HG03354 (cell line): ENCODE measurements around the gene CROCC2.

ENCODE experiments used
- ATAC-seq: cut with Tn5 transposase; IDR thresholded peaks from one replicate; pipeline ENCODE4 v1.9.1; 2021; ENCODE audit warnings: mild to moderate bottlenecking; ENCODE audit not compliant: unreplicated experiment, poor library complexity, severe bottlenecking

The CROCC2 gene

DNA sequence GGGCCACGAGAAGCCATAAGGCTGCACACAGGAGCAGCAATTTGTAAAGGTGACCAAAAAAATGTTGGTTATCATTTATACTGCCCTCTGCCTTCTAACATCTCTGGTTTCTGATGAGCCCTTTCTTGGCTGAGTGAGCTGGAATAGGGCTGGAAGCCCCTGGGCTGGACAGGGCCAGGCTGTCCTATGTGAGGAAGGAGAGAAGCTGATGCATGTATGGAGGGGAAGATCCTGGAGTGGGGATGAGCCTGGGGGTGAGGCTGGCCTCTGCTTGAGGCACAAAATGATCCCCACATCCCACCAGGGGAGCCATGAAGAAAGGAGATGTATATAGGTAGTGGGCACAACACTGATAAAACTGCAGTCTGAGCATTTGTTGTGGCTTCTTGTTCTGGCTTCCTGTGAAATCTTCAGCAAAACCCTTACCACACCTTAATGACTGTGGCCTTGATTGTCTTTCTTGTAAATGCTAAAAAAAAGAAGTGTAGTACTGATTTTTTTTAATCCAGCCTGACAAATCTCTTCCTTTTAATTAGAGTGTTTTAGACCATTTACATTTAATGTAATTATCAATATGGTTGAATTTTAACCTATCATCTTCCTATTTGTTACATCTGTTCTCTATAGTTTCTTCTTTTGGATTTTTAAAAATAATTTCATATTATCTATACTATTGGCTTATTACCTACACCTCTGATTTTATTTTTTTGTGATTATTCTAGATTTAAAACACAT is 97.9 kb downstream of the CROCC2 start:
- no peak for ATAC-seq

DNA sequence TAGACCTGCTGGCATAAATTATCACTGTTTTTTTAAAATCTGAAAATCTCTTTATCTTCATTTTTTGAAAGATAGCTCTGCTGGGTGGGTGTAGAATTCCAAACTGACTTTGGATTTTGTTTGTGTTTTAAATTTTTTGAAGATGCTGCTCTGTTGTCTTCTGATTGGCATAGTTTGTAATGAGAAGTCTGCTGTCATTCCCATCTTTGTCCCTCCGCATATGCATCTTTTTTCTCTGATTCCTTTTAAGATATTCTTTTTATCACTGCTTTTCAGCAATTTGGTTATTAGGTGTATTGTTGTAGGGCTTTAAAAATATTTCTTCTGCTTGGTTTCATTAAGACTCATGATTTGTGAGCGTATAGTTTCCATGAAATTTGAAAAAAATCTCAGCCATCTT is 99.4 kb downstream of the CROCC2 start:
- no peak for ATAC-seq

DNA sequence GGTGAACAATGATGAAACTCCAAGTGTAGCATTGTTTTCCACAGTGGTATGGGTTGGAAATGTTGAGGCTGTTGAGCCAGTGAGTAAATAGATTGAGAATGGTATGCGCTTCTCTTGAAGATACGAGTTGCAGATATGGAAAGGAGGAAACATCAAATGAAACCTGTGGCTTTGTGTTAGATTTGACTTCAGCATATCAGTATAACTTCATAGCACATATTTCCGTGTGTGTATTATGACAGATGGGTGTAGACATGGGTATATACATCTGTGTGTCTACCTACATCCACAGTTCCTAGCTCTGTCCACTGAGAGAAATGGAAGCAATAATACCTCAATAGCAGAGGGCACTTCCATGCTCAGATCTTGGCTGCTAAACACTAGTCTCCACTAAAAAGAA is 100.3 kb downstream of the CROCC2 start:
- ATAC-seq = no peak

GRCh38 chr2:241007111-241007510 is 101.0 kb downstream of the CROCC2 start:
- ATAC-seq = no peak

GRCh38 chr2:241007880-241008710 is 102.0 kb downstream of the CROCC2 start:
- ATAC-seq = no peak

DNA sequence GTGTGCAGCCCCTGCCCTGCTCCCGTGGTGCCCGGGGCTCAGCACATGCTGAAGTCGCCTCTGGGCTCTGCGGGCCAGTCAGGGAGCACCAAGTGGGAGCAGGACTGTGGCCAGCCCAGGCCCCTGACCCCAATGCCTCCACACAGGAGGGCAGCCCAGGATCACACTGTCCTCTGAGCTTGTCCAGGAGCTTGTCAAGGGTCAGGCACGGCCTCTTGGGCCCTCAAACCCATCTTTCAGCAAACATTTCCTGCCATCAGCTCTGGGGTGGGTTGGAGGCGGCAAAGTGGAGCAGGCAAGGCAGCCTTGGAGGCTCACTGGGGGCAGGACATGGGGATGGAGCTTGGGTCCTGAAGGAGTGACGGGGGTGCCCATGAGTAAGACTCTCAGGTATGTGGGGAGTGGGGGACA is 102.6 kb downstream of the CROCC2 start:
- no peak for ATAC-seq

- no peak for ATAC-seq
Observed at GRCh38 chr2:241009191-241009590, 103.1 kb downstream of the CROCC2 start.

DNA sequence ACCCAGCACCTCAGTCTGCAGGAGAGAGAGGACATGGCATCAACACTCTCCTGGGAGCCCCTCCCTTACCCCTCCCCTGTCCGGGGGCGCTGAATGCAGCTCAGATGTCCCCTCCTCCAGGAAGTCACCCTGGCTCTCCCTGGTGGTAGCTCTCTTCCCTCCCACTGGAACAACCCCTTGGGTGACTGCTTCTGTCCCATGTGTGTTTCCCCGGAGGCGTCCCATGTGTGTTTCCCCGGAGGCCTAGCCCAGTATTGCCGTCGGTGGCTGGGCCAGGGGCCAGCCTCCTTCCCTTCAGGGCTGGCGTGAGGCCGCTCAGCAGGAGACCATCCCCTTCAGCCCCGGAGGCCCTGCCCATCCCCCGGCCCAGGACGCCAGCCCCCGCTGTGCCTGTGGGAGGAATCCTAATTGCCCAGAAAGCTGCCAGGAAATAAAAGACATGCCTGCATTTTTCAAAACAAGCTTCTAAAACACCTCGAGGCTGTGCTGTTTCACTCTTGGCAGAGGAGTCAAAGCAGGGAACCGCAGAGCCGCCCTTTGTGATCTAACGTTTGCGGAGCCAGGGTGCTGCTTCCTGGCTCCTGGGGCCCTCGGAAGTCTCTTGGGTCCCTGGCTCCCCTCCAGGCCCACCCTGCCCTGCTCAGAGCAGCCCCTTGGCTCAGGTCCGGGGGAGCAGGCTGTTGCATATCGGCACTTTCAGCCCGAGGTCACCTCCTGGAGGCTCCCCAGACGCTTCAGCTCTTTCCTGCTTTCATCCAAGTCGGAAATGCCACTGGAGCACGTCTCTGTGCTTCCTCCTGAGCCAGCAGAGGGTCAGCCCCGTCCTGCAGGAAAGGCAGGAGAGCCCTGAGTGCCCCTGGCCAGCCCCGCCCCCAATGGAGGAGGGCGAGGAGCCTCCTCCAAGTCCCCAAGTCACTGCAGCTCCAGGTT is 103.7 kb downstream of the CROCC2 start:
- ATAC-seq = no peak

DNA sequence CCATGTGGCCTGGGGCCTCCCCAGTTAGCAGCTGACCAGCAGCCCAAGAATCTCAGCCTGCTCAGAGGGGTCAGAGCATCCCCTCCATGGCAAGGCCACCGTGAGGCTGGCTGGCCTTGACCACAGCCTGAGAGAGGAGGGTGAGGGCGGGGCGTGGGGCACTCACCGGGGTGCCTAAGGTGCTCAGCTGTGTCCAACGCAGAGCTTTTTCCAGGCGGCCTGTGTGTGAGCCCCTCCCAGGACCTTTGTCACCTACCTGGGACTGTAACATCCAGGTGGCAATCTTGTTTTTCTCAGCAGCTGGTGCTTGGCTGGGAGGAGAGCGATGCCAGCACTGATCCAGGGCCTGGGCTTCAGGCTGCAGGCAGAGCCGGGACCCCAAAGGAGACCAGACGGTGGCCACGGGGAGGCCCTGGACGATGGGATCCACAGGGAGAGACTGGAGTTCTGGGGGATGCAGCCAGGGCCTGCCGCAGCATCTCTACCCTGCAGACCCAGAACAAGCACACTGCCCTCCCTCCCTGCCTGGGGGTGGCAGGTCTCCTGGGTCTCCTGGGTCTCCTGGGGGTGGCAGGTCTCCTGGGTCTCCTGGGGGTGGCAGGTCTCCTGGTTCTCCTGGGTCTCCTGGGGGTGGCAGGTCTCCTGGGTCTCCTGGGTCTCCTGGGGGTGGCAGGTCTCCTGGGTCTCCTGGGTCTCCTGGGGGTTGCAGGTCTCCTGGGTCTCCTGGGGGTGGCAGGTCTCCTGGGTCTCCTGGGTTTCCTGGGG is 104.6 kb downstream of the CROCC2 start:
- ATAC-seq = no peak

- no peak for ATAC-seq
Observed at GRCh38 chr2:241011296-241011600, 105.1 kb downstream of the CROCC2 start.

DNA sequence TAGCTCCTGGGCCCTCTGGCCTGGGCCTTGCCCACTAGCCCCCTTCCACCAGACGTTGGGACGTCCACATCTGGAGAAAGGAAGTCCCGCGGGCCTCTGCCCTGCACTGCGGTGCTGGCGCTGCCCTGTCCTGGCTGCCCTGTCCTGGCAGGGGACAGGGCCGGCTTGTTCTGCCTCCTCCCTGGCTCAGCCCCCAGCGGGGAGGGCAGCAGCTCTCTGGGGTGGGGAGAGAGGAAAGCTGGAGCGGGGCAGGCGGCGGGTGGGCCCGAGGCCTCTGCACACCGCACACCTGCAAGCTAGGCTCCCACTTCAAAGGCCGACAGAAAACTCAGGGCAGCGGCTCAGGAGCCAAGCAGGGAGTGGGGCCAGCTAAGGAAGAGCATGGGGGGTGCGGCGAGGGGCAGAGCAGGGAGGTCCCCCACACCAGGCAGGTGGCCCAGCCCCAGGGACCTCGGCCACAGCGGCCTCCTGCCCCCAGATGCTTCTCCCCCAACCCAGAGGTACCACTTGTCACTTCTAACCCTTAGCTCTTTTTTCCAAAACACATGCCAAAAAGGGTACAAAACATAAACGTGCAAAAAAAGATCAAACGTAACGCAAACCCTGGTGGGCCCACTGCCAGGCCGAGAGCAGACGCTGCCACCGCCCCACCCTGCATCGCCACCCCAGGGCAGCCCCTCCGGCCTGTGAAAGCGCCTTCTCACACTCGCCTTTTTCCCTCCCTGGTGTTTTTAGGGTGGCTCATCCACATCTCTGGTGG is 105.8 kb downstream of the CROCC2 start:
- no peak for ATAC-seq

DNA sequence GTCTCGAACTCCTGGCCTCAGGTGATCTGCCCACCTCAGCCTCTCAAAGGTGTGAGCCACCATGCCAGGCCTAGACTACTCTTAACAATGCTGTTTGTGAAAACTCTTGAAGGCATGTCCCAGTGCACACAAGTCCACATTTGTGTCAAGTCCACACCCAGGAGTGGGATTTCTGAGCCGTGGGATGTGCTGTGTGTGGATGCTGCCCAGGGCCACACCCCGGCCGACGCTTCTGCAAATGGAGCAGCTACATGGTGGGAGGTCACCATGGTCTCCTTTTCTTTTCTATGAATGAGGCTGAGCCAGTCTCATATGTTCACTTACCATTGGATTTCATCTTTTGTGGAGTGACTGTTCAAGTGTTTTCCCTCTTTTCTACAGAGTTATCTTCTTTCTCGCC is 108.1 kb downstream of the CROCC2 start:
- no peak for ATAC-seq

DNA sequence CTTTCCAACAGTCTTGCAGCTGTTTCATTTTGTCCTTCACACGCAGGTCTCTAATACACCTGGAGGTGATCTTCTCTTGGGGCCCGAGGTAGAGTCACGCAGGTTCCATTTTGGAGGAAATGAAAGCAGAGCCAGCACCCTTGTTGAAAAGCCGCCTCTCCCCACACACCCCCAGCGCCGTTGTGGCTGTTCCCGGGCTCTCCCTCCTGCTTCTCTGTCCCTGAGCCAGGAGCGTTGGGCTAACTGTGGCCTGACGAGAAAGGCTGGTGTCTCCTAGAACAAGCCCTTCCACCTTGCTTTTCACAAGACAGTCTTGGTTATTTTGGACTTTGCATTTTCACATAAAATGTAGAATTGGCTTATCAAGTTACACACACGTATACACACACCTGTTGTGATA is 108.6 kb downstream of the CROCC2 start:
- ATAC-seq = no peak

GRCh38 chr2:241015439-241015838 is 109.3 kb downstream of the CROCC2 start:
- no peak for ATAC-seq

DNA sequence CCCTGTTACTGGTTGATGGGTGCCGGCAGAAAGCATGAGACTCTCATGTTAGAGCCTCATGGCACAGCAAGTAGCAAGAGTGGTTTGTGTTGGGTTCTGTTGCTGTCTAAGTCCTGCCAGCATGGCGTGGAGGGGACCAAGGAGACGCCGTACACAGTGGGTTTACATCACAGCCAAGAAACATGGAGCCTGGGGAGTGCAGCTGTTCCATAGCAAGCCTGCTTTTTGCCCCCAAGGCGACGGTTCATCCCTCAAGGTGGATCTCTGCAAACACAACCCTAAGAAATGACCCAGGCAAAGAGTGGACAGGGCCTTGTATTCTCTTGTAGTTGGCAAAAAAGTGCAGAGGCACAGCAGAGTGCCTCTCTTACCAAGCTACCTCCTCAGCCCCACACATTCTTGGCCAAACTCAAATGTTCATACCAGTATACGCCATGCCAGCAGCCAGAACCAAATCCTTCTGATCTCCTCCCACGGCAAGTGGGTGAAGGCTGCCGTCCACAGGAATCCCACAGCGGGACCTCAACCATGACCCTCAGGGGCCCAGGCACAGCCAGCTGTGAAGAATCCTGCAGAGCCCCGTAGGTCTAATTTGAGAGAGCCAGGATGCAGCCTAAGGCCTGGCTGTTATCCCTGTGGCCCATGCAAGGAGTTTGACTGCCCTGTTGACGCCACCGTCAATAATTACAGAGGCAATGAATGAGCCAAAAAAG is 111.2 kb downstream of the CROCC2 start:
- no peak for ATAC-seq

- ATAC-seq = no peak
Observed at GRCh38 chr2:241018051-241018891, 112.1 kb downstream of the CROCC2 start.

DNA sequence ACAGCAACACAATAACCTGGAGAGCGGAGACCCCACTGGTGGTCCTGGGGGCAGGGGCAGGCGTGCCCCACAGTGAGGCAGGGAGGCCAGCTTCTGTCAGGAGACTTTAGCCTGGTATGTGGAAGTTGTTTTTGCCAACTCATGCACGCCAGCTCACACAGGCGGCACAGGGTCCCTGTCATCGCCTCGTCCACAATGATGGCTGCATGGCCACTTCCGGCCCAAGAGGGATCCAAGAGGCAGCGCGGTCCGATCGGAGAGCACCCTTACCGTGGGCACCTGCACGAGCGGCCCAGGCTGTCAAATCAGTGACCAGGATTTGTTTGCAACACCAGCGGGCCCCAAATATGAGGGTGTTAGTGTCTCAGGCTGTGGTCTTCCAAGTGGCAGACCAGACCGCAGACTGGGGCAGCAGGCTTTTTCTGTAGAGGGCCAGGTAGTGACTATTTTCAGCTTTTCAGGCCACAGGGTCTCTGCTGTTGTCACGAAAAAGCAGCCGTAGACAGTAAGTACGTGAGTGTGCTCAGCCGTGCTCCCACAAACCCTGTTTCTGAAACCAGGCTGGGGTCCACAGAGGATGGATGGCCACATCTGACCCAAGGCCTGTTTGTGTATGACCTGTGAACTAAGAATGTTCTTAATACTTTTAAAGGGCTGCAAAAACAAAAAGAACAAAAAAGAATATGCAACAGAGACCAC is 113.5 kb downstream of the CROCC2 start:
- ATAC-seq = no peak
